ENCODE data around the gene GABBR1.

GABBR1 gene

DNA sequence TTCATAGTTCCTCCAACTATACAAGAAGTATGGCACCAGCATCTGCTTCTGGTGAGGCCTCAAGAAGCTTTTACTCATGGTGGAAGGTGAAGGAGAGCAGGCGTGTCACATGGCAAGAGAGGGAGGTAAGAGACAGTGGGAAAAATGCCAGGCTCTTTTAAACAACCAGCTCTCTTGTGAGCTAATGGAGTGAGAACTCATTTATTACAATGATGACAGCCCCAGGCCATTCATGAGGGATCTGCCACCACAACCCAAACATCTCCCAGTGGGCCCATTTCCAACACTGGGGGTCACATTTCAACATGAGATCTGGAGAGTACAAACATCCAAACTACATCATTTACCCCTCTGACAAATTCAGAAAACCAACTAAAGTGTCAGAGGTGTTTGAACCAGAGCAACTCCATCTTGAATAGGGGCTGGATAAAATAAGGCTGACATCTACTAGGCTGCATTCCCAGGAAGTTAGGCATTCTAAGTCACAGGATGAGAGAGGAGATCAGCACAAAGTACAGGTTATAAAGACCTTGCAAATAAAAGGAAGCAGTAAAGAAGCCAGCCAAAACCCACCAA is 71.3 kb downstream of the GABBR1 start:
- DNase-seq: no peak

DNA sequence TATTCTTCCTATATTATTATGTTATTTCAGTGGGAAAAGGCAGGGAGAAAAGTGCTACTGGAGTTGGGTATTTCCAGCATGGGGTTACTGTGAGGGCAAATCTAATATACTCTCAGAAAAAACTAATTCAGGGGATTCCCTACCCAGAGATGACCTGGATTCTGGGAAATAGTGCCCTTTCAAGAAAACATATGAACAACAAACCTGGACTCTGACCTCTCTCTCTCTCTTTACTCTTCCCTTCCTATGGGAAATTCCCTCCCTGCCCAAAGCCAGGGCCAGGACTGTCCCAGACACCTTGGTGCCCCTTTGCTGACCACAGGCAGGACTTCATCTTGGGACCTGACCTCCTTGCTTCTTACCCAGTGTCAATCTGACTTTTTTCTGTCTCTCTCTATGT is 71.9 kb downstream of the GABBR1 start:
- no peak for DNase-seq

DNA sequence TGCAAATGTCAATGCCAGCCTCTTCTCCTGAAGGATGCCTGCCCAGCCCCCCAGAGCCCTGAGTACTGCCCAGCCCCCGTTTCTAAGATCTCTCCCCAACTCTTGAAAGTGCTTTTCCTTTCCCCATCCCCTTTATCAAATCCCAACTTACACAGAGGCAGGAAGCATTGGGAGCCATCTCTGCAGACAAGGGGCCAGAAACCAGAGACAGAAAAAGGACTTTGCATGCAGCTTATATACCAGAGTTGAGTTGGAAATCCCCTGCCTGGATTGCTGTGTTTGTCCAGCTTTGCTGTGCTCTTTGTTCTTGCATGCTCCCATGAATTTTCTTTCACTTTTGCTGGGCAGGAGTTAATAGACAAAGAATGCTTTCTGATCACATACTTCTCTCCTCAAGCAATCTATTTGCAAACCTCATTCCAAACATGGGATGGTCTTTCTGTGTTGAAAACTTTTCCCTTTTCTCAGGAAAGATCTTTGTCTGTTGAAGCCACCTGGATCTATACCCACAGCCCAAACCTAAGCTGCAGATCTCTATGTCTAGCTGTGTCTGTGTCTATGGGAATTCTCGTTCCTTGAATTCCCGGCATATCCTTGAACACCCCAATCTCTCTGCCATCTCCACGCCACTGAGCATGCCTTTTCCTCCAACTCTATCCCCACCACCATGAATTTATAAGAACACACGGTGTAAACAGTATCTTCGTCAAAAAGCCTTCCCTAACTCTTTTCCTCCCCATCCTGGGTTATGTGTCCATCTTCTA is 73.3 kb downstream of the GABBR1 start, which contains the start of gene UBD:
TSS of gene UBD (minus strand) at position 209 of the 764 bp plus-strand sequence. CDS start at position 178, 31 bp downstream.
- DNase-seq: no peak

DNA sequence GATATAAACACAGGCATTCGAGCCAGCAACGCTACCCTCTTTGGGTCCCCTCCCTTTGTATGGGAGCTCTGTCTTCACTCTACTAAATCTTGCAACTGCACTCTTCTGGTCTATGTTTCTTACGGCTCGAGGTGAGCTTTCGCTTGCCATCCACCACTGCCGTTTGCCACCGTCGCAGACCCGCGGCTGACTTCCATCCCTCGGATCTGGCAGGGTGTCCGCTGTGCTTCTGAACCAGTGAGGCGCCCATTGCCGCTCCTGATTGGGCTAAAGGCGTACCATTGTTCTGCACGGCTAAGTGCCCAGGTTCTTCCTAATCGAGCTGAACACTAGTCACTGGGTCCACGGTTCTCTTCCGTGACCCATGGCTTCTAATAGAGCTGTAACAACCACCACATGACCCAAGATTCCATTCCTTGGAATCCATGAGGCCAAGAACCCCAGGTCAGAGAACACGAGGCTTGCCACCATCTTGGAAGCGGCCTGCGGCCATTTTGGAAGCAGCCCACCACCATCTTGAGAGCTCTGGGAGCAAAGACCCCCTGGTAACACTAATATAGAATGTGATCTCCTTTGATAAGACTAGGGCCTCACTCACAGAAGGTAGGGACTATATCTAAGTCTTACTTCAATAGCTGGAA is 74.4 kb downstream of the GABBR1 start:
- DNase-seq: no peak

DNA sequence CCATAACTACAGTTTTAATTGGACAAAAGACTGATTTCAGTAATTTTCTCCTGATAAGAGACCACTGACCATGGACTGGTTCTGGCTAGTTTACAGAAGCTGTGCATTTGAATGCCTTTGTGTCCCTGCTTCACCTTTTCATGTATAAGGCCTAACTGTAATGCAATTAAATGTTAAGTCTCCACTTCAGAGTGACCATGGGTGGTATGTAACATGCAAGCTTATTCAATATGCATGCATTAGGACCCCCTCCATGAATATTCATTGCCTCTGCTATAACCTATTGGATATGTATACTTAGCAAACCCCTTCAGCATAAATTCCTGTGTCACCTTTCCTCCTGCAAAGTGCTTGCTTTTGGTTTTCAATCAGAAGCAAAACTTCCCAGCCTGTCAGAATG is 75.7 kb downstream of the GABBR1 start:
- no peak for DNase-seq

DNA sequence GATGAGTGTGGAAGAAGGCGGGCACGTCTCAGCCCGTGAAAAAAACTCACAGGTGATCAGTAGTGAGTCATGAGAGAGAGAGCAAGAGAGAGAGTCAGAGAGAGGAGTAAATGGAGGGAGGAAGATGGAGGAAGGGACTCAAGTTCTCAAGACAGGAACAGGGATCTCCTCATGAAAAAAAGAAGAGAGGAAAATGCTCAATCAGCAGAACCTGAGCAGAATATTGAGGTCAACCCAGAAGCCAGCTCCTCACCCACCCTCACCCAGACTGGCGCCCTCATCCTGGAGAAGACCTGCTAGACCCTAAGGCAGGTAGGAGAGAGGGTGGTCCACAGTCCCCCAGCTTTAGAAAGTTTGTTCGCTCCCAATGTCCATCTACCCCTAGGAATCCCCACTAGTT is 78.2 kb downstream of the GABBR1 start:
- no peak for DNase-seq

DNA sequence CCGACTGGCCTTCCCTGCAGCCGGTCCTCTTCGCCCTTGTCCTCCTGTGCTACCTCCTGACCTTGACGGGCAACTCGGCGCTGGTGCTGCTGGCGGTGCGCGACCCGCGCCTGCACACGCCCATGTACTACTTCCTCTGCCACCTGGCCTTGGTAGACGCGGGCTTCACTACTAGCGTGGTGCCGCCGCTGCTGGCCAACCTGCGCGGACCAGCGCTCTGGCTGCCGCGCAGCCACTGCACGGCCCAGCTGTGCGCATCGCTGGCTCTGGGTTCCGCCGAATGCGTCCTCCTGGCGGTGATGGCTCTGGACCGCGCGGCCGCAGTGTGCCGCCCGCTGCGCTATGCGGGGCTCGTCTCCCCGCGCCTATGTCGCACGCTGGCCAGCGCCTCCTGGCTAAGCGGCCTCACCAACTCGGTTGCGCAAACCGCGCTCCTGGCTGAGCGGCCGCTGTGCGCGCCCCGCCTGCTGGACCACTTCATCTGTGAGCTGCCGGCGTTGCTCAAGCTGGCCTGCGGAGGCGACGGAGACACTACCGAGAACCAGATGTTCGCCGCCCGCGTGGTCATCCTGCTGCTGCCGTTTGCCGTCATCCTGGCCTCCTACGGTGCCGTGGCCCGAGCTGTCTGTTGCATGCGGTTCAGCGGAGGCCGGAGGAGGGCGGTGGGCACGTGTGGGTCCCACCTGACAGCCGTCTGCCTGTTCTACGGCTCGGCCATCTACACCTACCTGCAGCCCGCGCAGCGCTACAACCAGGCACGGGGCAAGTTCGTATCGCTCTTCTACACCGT is 79.5 kb downstream of the GABBR1 start:
- DNase-seq: no peak

DNA sequence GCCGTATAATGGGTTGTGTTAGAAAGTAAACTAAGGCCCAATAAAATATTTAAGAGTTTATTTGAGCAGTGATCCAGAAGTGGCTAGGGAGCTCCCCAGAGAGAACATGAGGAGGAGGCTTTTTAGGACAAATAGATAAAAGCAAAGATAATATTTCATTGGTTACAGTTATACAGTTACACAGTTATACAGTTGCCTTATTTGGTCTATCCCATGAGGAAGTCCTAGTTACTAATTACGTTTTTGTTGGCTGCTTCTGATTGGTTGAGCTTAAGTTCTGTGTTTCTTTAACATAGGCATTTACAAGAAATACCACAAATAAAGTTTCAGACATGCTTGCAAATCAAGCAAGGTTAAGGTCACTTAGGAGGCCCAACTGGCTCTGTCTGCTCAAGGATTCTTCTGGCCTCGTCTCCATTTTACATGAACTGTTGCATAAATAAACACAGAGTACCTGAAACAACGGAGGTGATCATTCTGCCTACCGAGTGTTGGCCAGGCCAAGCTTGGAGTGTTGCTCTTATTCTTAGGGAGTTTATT is 80.4 kb downstream of the GABBR1 start:
- no peak for DNase-seq

DNA sequence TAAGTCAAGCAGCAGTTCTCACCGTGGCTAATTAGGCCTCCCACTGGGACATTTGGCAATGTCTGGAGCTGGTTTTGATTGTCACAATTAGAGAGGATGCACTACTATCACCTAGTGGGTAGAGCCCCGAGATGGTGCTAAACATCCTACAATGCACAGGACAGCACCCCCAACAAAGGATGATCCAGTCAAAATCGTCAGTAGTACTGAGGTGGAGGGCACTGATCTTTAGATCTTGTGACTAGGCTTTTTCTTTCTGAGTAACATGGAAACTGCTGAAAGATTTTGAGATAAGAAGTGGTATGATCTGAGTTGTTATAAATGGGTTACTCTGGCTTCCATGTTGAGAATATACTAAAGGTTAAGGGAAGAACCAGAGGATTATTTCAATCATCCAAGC is 85.4 kb downstream of the GABBR1 start:
- DNase-seq: no peak

DNA sequence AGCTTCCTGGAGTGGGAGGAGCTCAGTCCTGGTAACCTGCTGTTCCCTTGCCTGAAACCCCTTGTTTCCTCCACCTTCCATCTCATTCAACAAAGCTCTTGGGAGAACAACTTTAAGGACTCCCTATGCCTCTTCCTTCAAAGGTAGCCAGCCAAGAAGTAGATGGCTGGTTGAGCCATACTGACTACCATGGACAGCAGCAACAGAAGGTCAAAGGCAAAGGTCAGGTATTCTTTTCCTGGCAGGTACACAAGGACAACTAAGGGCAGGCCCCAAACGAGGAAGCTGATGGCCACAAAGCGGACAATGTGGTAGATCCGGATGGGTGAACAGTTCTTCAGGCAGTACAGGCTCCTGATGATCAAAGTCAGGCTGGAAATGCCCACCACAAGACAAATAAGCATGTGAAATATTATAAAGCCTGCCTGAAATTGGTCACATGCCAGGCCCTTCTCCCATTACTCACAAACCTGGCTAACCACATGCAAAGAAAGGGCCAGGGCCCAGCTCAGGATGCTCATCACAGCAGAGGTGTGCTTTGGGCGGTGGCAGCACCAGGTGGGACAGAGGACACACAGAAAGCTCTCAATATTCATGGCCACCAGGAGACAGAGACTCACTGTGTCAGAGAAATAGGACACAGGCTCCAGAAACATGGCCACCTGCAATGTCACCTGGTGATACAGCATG is 95.1 kb downstream of the GABBR1 start:
- no peak for DNase-seq

DNA sequence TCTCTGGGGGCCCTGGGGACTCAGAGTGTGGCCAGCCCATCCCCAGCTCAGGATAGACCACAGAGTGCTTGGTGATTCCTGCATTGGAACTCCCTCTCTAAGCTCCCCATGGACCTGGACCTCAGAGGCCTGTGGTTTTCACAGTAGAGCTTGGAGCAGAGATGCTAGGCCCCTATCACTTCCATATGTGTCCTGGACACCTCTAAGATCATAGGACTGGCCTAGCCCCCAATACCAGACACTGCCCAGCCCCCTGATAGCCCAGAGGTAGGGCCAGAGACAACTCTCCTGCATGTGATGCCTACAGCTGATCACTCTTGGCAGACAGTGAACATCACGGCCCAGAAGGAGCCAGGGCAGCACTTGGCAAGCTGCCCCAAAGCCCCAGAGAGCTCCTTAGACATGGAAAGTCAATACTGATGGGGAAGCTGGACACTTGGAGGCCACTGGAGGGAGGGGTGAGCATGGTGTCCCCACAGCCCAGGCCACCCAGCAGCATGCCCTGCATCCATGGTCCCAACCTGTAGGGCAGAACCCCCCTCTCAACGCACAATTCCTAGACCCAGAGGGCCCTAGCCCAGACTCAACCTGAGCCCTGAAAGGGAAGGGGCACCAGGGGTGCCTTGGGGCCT is 100.5 kb downstream of the GABBR1 start:
- no peak for DNase-seq

DNA sequence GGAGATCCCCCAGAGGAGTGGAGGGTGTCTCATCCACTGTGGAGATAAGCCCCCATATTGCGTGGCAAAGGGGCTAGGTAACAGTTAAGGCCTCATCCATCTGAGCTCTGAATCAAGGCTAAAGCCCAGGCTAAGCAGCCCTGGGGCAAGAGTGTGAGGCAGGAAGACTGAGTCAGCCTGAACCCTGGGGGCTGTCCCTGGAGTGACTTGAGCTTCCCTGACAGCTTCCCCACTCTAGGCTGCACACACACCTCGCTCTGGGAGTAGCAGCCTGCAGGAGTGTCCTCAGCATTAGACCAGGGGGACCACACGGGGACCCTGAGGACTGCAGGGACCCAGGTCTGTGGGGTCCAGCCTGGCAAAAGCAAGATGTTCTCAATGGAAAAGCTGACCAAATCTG is 101.3 kb downstream of the GABBR1 start:
- DNase-seq: no peak

DNA sequence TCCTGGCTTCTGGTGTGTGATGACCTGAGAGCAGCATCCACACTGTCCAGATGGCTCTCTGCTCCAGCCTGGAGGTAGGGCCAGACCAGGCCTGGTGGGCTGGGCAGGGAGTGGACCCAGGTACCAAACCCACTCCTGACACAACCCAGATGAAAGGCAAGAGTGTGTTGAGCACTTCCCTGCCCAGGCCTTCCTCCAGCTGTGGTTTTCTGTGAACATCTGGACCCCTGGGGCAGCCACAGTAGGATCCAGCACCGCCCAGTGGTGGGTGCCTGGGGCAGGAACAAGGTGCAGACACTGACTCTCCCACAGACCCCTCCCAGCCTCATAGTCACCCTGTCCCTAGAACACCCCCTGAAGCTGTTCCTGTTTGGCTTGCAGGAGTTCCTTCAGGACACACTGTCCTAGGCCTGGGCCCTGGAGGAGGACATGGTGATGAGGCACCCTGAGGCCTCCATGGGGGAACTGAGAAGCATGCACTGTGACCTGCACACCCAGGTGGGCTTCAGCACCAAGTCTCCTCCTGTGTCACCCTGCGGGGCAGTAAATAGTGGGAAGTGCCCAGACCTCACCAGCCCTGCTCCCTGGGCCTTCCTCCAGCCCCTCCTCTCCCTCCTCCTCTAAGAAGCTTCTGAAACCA is 102.2 kb downstream of the GABBR1 start:
- DNase-seq: no peak

DNA sequence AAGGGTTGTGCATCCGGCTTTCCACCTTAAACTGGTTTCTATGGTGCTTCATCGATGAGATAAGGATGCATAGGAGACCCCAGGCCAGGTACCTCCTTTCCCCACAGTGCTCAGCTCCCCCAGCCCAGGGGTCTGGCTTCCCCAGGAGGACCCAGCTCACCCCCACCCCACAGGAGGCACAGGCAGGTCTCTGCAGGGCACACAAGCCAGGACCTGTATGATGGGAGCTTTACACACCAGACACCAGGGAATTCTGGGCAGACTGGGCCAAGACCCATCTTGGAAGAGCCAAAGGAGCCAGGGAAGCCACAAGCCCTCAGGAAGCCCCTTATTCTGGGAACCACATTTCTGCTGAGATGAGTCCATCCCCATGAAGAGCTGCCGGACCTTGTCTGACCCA is 103.0 kb downstream of the GABBR1 start:
- no peak for DNase-seq

DNA sequence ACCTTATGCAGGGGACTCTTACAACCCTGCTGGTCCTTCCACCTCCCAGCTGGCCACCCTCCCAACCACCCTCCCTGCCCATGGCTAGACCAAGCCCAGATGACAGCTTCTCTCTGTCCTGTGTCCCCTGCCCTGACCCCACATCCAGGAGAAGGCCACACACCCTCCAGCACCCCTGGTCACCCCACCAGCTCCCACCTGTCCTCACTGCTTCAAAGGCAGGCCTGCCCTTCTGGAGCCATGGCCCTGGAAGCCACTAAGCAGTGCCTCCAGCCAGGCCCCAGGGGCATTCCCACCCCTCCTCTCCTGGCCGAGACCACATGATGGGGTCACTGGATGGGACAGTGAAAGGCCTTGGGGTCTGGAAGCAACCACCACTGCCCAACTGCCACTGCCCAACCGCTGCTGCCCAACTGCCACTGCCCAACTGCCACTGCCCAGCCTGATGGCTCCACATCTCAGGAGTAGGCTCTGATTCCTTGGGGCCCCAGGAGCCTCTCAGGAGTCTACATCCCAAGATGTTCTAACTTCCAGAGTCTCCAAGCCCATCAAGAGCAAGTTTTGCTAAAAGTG is 103.9 kb downstream of the GABBR1 start:
- no peak for DNase-seq

DNA sequence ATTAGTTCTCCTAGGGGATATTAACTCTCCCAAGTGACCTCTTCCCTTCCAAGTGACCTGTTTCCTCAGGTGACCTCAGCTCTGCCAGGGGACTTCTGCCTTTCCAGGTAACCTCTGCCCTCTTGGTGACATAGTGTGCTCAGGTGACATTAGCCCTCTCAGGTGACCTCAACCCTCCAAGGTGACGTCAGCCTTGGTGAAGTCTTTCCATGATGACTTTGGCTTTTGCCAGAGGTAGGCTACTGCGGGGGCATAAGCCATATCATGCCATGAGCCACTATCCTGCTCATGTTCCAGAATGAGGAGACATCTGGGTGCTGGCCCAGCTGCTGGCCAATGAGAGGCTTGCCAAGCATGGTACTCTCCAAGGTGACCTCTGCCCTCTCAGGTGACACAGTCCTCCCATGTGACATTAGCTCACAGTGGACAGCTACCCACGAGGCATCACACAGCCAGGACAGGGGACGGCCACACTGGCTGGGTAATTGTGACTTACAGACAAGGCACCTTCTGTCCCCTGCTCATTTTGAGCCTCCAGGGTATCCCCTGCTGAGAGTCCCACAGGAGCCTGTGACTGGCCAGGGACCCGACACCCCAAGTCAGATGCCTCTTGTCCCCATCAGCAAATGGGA is 104.6 kb downstream of the GABBR1 start:
- no peak for DNase-seq

DNA sequence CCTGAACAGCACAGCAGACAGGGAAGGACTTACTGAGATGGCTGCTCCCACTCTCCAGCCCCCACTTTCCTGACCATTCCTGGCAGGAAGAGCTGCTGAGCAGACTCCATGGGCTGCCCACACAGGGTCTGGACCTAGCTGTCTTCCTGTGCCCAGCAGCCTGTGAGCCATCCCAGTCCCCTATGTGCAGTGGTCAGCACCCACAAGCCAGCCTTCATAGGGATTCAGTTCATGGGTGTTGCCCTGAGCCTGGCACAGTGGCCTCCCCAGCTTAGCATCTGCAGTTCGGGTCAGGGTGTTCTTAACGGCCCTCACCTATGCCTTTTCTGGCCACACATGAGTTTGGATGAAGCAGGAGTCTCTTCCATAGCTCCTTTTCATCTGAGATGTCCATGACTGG is 105.4 kb downstream of the GABBR1 start:
- no peak for DNase-seq

DNA sequence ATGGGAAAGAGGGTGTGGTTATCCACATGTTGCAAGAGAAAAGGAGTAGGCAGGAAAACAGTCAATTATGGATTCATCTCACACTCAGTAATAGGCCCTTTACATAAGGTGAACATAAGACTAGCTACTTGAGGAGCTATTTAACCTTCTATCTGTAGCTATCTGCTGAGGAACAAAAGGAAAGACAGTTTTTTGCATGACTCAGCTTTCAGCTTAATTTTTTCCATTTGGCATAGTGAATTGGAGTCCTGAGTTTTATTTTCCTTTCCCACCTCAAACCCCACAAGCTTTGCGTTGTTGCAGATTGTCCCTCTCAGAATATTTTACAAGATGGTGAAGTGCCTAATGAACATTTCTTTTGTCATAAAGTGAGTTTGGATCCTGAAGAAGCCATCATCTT is 105.9 kb downstream of the GABBR1 start:
- DNase-seq: no peak

DNA sequence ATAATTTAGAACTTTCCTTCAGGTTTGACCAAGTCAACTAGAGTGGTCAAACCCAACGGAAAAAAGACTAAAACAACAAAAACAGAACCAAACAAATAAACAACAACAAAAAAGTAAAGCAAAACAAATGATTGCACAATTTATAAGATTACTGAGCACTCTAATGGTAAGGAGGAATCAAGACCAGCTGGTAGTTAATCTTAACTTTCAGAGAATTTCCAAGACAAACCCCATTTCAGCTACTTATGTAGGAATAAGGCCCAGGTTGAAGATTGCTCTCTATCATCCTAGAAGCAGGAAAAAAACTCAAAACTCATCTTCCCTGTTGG is 107.7 kb downstream of the GABBR1 start:
- DNase-seq: no peak

DNA sequence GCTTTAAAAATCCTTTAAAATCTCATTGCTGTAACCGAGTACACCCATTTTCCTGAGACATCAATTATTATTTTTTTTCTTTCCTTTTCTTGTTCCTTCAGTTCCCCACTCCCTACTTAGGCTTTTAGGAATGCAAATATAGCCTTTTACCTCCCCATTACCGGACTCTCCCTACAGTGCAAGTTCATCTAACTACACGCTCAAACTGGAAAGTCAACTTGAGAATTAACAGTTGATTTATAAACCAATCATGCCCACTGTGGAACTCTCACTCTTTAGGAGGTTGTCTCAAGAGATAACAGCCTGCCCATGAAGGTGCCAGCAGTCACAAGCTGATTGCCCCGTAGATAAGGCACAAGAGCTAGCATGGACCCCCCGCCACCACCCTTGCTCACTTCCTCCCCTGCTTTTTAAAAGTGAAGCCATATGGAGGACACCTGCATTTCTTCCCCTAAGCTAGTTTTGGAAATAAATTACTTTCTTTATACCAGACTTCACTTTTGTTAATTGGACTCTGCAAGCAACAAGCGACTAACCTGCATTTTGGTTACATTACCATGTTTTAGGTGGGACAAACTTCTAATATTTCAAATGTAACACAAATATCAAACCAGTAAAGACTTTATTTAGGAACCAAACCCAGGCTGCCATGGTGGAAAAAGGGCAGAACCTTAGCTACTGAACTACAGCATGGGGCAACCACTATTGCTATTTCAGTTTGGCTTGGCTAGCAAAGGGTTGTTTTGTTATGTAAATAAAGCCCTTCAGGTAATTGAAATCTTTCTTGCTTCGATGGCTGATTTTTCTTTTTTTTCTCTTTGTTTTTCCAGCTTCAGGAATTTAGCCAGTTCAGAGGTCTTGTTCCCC is 108.3 kb downstream of the GABBR1 start:
- DNase-seq: no peak
